SU-DHL-6 (cell line): Measurements from ENCODE around the gene NPAT.
"Not testable (repeated sequence)": the region's sequence is repeated elsewhere in the genome, so short reads cannot be mapped to it uniquely, and the experiment has no call there.

Experiments
- EZH2phosphoT487 ChIP-seq: fragments of 200-600 bp; sonication (generic), shearing (Covaris generic); conservative IDR thresholded peaks from 2 replicates; pipeline ENCODE4 v1.6.1; 2018; ENCODE audit warnings: mild to moderate bottlenecking, antibody characterized with exemption, low read length, moderate library complexity, mixed read lengths
- TF ChIP-seq, protein P1 (sequence below): fragments of 200-600 bp; sonication (generic); IDR thresholded peaks from one replicate; pipeline ENCODE4 v1.5.1; 2017; ENCODE audit warnings: antibody characterized with exemption, mild to moderate bottlenecking, low read length, moderate library complexity; ENCODE audit not compliant: insufficient read depth, poor library complexity, severe bottlenecking

DNA sequence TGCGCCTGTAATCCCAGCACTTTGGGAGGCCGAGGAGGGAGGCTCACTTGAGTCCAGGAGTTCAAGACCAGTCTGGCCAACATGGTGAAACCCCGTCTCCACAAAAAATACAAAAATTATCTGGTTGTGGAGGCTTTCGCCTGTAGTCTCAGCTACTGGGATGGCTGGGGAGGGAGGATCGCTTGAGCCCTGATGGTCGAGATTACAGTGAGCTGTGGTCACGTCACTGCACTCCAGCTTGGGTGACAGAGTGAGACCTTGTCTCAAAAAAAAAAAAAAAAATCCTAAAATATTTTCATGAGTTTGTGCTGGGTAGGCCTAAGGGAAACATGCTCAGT lies 101.5 kb downstream of the NPAT start:
- TF ChIP-seq, protein P1, sequence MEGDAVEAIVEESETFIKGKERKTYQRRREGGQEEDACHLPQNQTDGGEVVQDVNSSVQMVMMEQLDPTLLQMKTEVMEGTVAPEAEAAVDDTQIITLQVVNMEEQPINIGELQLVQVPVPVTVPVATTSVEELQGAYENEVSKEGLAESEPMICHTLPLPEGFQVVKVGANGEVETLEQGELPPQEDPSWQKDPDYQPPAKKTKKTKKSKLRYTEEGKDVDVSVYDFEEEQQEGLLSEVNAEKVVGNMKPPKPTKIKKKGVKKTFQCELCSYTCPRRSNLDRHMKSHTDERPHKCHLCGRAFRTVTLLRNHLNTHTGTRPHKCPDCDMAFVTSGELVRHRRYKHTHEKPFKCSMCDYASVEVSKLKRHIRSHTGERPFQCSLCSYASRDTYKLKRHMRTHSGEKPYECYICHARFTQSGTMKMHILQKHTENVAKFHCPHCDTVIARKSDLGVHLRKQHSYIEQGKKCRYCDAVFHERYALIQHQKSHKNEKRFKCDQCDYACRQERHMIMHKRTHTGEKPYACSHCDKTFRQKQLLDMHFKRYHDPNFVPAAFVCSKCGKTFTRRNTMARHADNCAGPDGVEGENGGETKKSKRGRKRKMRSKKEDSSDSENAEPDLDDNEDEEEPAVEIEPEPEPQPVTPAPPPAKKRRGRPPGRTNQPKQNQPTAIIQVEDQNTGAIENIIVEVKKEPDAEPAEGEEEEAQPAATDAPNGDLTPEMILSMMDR: not testable (repeated sequence)
- TF ChIP-seq EZH2phosphoT487: not testable (repeated sequence)
